ENCODE data around the gene PRDM8.

DNA sequence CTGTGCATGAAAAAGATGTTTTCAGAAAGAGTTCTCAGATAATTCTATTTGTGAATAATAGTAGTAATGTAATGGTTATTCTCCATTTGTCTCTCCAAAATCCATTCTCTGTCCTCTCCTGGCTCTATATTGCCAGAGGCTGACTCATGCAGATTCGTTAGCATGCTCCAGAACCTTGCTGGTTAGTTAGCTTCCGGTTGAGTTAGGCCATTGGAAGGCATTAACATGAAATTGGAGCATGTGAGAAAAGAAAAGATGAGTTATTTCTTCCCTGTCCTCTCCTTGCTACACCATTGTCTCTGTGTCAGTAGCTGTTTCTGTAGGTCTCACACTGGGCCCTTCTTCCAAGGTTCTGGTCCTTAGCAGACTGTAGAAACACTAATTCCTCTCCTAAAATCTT, 23.5 kb upstream of the PRDM8 start:
- TF ChIP-seq POLR2AphosphoS5 (IDR thresholded peaks at IDR 0.05) = no peak
- TF ChIP-seq, protein P1, sequence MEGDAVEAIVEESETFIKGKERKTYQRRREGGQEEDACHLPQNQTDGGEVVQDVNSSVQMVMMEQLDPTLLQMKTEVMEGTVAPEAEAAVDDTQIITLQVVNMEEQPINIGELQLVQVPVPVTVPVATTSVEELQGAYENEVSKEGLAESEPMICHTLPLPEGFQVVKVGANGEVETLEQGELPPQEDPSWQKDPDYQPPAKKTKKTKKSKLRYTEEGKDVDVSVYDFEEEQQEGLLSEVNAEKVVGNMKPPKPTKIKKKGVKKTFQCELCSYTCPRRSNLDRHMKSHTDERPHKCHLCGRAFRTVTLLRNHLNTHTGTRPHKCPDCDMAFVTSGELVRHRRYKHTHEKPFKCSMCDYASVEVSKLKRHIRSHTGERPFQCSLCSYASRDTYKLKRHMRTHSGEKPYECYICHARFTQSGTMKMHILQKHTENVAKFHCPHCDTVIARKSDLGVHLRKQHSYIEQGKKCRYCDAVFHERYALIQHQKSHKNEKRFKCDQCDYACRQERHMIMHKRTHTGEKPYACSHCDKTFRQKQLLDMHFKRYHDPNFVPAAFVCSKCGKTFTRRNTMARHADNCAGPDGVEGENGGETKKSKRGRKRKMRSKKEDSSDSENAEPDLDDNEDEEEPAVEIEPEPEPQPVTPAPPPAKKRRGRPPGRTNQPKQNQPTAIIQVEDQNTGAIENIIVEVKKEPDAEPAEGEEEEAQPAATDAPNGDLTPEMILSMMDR (IDR thresholded peaks at IDR 0.05) = no peak

Data from breast epithelium (tissue), 3 donors.